Esophagus muscularis mucosa (tissue), 3 donors: ENCODE measurements around the gene MAGI2.

ENCODE experiments used
- POLR2AphosphoS5 ChIP-seq, 2 donors: sonication (generic); formaldehyde crosslinking; IDR thresholded peaks; one replicate each; pipeline ENCODE4 v1.6.1; 2017; ENCODE audit warnings: antibody characterized with exemption in 2 of 2
- TF ChIP-seq, protein P1 (sequence below), 3 experiments: fragments of 200-600 bp in 2 of 3; fragments of 450-650 bp in 1 of 3; sonication (generic) in 2 of 3; IDR thresholded peaks; one replicate each; pipeline ENCODE4 v1.5.1; 2017 to 2019; ENCODE audit warnings: antibody characterized with exemption in 3 of 3, mild to moderate bottlenecking in 2 of 3, moderate library complexity in 1 of 3

DNA sequence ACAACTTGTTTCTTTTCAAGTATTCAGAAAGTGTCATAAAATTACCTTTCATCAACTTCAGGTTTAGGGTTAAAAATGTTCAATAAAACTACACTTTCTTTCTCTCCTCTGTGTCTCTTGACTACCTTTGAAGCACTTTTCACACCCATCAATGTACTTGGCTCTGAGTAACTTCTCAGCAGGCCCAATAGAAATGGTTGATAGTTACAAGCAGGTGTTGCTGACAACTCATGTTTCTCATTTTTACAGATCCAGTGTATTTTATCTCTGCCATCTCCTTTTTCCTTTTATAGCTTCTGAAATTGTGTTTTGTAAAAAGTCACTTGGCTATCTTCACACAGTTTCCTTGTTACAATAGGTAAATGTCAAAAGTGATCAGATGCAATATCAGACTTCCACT lies 1306.9 kb downstream of the MAGI2 start:
- TF ChIP-seq, protein P1, sequence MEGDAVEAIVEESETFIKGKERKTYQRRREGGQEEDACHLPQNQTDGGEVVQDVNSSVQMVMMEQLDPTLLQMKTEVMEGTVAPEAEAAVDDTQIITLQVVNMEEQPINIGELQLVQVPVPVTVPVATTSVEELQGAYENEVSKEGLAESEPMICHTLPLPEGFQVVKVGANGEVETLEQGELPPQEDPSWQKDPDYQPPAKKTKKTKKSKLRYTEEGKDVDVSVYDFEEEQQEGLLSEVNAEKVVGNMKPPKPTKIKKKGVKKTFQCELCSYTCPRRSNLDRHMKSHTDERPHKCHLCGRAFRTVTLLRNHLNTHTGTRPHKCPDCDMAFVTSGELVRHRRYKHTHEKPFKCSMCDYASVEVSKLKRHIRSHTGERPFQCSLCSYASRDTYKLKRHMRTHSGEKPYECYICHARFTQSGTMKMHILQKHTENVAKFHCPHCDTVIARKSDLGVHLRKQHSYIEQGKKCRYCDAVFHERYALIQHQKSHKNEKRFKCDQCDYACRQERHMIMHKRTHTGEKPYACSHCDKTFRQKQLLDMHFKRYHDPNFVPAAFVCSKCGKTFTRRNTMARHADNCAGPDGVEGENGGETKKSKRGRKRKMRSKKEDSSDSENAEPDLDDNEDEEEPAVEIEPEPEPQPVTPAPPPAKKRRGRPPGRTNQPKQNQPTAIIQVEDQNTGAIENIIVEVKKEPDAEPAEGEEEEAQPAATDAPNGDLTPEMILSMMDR (IDR thresholded peaks at IDR 0.05), result no peak
- TF ChIP-seq POLR2AphosphoS5 (IDR thresholded peaks at IDR 0.05), result no peak
